HG03342 (cell line): ENCODE measurements around the gene SLC6A19.
"Not testable (repeated sequence)": the region's sequence is repeated elsewhere in the genome, so short reads cannot be mapped to it uniquely, and the experiment has no call there.

Source experiments
- ATAC-seq: cut with Tn5 transposase; IDR thresholded peaks from one replicate; pipeline ENCODE4 v1.9.1; 2021; ENCODE audit warnings: mild to moderate bottlenecking, moderate library complexity; ENCODE audit not compliant: unreplicated experiment

SLC6A19 gene

DNA sequence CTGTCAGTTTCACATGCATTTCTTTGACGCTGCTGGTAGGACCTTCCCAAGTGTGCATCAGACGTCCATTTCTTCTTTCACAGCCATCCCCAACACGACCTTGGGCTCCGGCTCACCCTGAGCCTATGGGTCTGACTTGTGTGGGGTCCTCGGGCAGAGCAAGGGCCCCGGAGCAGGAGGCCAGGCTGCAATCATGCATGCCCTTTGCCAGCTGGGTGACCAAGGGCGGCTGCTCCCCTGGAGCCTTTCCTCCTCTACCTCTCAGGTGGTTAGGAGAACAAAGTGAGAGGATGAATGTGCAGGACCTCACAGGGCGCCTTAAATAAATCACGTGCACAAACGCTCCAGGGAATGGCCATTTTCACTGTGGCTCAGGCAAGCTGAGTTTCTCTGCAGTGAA lies 60.2 kb downstream of the SLC6A19 start:
- ATAC-seq: no peak

DNA sequence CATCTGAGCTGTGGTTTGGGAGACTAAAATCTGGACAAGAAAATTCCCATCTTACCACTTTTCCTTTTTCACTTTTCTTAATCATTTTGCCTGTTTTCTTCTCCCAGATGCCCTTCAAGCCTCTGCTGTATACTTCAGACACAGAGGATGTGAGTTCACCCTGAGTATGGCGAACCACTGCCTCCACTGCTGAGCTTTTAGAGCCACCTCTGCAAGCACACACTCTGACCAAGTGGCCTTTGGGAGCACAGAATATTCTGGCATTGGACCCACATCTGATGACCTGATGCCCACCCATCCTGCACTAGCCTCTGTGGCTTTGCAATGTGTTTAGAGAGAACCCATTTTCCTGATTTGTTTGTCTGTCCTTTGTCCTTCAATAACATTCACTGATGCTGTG lies 61.0 kb downstream of the SLC6A19 start:
- ATAC-seq: no peak

DNA sequence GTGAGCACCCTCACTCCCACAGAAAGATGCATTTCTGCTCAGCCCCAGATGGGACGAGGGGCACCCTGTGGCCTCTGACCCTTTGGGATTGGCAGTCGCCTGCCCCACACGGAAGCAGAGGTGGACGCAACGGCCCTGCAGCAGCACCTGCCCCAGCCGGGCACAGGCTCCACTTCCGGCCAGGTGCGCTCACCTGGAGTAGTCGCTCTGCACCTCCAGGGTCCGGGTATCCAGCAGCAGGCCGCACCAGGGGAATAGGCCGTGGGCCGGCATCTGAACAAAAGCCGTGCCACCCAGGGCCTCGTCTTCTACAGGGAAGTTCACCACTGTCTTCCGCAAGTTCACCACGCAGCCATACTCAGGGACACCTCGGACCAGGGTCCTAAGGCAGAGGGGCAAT lies 62.8 kb downstream of the SLC6A19 start:
- no peak for ATAC-seq

DNA sequence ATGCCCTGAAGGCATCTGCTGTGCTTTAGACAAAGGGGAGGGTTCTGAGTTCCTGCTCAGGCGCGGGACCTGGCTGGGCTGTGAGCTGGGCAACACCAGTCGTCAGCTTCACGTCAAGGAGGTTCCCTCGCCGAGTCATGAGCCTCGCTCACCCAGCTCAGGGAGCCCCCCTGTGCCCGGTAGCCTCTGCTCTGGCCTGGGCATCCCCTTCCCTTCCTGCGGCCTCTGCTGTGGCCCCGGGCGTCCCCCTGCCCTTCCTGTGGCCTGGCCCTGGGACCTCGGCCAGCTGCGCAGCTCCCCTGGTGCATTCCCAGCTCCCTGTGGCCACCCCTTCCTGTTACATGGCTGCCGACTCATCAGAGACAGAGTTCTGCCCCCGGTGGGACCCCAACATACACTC lies 63.6 kb downstream of the SLC6A19 start:
- ATAC-seq: no peak

DNA sequence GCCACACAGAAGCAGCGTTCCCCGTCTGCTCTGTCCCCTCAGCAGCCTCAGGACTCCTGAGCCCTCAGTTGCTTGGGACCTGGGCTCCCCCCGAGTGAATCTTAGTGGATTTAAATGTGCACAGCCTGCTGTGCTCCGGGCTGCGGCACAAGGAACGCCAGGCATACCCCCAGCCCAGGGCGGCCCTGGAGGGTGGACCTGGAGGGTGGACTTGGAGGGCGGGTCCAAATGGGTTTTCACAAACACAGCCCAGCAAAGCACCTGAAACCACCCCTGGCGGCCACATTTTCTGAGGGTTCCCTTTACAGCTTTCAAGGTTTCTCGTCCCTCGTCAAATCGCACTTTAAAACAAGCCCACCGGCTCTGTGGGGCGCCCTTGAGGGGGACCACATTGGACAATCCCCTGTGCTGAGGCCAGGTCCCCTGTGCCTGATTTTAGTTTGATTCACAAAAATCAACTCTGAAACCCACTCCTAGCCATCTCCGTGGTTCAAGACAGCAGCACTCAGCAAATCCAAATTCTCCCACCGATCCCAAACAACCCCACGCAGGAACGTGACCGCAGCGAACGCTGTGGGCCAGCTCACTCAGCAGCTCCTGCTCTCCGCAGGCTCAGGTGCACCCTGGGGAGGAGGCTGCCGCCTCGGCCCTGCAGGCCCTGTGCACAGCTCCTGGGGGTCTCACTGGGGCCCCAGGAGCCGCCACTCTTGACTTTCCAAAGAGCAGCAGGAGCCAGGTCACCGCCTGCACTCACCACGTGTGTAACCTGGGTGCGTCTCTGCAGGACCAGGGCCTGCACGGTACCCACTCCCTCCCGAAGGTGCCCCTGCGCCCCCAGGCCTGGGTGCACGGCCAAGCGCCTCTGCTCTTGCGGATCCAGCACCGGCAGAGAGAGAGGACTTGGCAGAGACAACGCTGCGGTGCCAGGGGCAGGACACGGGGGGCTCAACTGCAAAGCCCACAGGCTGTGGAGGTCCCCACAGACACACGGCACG lies 64.4 kb downstream of the SLC6A19 start:
- no peak for ATAC-seq

DNA sequence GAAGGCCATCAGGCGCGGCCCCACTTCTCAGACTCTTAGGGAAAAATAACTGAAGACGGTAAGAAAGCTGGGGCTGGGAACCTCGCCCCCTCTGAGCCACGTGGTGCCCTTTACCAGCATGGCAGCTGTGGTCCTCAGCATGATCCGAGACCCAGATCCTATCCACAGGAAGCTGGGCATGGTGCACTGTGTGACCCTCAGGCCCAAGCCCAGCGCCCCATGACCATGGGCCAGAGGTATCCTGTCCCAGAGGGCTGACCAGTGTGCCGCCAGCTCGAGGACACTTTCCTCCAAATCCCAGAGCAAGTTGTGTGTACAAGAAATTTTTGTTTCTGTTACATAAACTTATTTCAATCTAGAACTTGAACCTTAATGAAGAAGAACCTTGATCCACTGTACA lies 65.4 kb downstream of the SLC6A19 start:
- no peak for ATAC-seq

DNA sequence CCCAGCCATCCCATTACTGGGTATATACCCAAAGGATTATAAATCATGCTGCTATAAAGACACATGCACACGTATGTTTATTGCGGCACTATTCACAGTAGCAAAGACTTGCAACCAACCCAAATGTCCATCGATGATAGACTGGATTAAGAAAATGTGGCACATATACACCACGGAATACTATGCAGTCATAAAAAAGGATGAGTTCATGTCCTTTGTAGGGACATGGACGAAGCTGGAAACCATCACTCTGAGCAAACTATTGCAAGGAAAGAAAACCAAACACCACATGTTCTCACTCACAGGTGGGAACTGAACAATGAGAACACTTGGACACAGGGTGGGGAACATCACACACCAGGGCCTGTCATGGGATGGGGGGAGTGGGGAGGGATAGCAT lies 66.1 kb downstream of the SLC6A19 start:
- ATAC-seq: not testable (repeated sequence)

DNA sequence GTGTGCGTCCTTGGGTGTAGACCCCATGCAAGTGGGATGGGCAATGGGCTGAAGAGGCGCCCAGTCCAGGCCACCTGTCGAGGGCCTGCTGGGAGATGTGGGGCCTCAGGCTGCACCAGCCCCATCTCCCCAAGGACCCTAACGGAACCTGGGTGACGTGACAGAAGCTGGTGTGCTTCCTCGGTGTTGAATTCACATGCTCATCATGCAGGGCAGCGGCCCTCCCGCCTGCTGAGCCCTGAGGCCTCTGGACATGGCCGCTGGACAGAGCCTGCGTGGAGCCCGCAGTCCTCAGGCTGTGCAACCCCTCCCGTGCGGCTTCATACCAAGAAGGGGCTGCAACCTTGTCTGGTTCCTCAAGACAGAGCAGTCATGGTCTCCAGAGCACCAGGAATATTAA lies 66.7 kb downstream of the SLC6A19 start:
- ATAC-seq: no peak

DNA sequence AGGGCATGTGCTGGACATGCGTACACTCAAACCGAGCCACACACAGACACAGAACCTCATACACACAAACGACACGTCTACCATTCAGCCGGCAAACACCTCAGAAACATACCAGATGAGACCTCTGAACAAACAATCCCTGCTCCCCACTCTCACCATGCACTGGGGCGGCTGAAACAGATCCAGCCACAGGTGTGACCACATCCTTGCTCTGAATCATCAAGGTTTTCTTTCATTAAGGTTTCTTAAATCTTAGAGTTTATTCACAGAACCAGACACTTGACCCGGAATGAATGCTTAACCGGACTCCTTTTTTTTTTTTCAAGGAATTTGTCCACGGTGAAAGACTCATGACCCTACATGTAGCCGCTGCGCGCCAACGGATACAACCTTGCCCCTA lies 67.3 kb downstream of the SLC6A19 start:
- ATAC-seq: no peak

DNA sequence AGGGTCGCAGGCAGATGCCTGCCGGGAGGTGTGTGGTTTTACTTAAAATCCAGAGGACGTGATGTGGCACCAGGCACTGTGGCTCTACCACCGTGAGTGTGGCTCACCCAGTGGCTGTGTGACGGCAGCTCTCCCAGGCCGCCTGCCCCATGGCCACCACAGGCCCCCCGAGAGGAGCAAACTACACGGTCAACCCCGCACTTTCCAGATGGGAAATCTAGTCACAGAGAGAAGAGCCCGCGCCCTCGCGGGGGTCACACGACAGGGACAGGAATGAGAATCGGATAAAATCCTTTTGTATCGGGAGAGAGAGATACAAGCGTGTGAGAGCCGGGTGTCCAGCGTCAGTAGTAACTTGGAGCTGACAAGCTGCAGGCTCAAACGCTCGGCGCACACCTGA lies 69.0 kb downstream of the SLC6A19 start:
- ATAC-seq: no peak

DNA sequence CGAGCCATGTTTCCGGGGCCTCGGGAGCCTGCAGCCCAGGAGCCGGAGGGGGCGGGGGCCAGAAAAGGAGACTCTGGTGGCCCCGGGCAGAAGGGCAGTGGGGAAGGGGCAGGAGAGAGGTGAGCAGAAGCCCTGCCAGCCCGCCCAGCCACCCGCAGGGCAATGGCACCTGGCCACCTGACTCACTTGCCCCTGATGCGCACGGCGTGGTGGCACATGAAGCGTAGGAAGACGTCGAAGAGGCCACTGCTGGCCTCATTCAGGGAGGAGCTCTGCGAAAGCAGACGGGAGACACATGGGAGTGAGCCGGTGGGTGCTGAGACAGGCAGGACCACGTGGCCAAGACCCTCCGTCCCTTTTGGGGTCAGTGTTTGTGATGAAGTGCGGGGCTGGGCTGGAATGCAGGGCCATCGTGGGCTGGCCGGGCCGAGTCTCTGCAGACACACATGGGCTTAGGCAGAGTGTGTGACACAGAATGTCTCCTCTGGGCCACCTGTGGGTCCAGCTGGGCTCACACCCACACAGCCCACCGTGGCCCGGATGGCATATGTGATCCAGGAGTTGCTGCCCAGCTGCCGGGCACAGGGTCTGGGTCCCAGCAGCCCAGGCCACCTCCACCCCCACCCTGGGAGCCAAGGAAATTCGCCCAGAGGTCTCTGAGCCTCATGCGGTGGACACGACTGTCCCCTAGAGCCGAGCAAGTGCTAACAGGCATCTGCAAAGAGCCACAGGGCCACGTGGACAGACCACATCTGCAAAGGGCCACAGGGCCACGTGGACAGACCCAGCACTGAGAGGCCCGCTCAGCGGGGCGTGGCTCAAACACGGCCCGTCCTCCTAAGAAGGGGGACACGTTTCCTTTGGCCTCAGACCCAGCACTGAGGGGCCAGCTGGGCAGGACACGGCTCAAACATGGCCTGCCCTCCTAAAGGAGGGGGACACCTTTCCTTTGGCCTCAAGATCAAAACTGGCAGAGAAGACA lies 69.8 kb downstream of the SLC6A19 start:
- ATAC-seq: no peak

DNA sequence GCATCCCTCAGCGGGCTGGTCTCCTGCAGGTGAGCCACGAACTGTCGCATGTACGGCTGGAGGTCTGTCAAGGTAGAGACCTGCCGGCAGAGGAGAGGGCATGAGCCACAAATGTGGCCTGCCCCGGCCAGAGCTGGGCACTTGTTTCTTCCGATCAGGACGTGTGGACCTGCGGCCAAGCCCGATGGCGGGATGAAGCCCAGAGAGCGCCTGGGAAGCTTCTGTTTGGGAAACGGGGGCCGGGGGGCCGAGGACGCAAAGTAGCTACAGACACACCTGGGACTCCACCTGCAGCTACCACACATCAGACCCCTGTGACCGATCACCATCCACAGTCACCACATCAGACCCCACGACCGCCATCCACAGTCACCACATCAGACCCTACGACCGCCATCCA lies 70.8 kb downstream of the SLC6A19 start:
- ATAC-seq: no peak

DNA sequence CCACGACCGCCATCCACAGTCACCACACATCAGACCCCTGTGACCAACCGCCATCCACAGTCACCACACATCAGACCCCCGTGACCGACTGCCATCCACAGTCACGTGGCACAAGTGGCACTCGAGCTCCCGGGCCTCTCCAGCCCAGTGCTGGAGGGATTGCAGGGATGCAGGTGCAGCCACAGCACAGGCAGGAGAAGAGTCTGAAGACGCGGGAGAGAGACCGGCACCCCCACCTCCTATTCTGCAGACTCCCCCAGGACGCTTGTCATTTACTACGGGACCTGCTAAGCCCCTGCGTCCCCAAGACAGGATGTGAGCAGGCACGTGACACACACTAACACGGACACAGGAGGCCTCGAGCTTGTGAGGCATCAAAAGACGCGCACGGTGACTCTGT lies 72.3 kb downstream of the SLC6A19 start:
- ATAC-seq: no peak

DNA sequence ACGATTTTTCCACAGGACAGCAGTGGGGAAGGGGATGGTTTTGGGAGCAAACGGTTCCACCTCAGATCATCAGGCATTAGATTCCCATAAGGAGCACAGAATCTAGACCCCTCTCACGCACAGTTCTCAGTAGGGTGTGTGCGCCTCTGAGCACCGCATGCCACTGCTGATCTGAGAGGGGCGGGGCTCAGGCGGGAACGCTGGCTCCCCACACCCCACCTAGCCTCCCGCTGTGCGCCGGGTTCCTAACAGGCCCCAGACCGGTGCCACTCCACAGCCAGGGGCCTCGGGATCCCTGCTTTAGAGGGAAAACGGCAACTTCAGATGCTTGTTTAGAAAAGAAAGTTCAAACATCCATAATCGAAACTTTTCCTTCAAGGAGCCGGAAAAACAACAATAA lies 73.1 kb downstream of the SLC6A19 start:
- no peak for ATAC-seq
